ENCODE measurements around the gene PSG3. TPM values are rescaled to one million over a fixed set of nuclear protein-coding genes. Genes with fewer than 3 reads are reported as not detected.
"Not testable (repeated sequence)": the region's sequence is repeated elsewhere in the genome, so short reads cannot be mapped to it uniquely, and the experiment has no call there.

Gene PSG3
- total RNA-seq, 2 donors from 2014 or later, result not detected

- DNase-seq; intact Hi-C loops (cut with DNase I); H3K4me3 ChIP-seq; H3K9ac ChIP-seq (ENCODE audit: low read depth in 2 of 2, low read length in 2 of 2); H3K27me3 ChIP-seq; H3K36me3 ChIP-seq; H3K9me3 ChIP-seq; H3K27ac ChIP-seq; H3K4me1 ChIP-seq: not testable (repeated sequence)
Observed at GRCh38 chr19:42710986-42711385, 29.3 kb downstream of the PSG3 start.

GRCh38 chr19:42697884-42698283 lies 42.4 kb downstream of the PSG3 start:
- Histone ChIP-seq H3K27me3 (no peaks in the 10 kb centered on the region), H3K36me3 (no peaks in the 10 kb centered on the region), H3K27ac (no peak overlapping the region), H3K4me1 (no peaks in the 10 kb centered on the region), H3K4me3 (no peak overlapping the region), H3K9ac (ENCODE audit: low read depth in 2 of 2, low read length in 2 of 2) (no peak overlapping the region), H3K9me3 (no peaks in the 10 kb centered on the region)
- DNase-seq, result no peak
- intact Hi-C loops (cut with DNase I), result no loop called here
- TF ChIP-seq CTCF (IDR thresholded peaks at IDR 0.05), result no peak

- intact Hi-C loops (cut with DNase I), result no loop called here
- no peaks in the 10 kb centered on the region for H3K27me3 ChIP-seq
- no peak overlapping the region for H3K4me3 ChIP-seq
- H3K9me3 ChIP-seq, result no peaks in the 10 kb centered on the region
- TF ChIP-seq CTCF (IDR thresholded peaks at IDR 0.05), result no peak
- no peak overlapping the region for H3K27ac ChIP-seq
- no peak overlapping the region for H3K9ac ChIP-seq (ENCODE audit: low read depth in 2 of 2, low read length in 2 of 2)
- DNase-seq, result no peak
- no peaks in the 10 kb centered on the region for H3K36me3 ChIP-seq
- H3K4me1 ChIP-seq, result no peaks in the 10 kb centered on the region
Observed at GRCh38 chr19:42695811-42696503, 44.3 kb downstream of the PSG3 start.

GRCh38 chr19:42693760-42694350 lies 46.4 kb downstream of the PSG3 start:
- H3K27ac ChIP-seq, result no peak overlapping the region
- H3K4me1 ChIP-seq, result no peaks in the 10 kb centered on the region
- no peaks in the 10 kb centered on the region for H3K27me3 ChIP-seq
- peak; percentile 14 for TF ChIP-seq CTCF (IDR thresholded peaks at IDR 0.05)
- H3K9me3 ChIP-seq, result no peaks in the 10 kb centered on the region
- H3K4me3 ChIP-seq, result no peak overlapping the region
- no peaks in the 10 kb centered on the region for H3K36me3 ChIP-seq
- DNase-seq, result no peak
- intact Hi-C loops (cut with DNase I), result no loop called here
- H3K9ac ChIP-seq (ENCODE audit: low read depth in 2 of 2, low read length in 2 of 2), result no peak overlapping the region

GRCh38 chr19:42683917-42684513 lies 56.3 kb downstream of the PSG3 start:
- Histone ChIP-seq H3K36me3 (no peaks in the 10 kb centered on the region), H3K27me3 (no peaks in the 10 kb centered on the region), H3K4me1 (no peaks in the 10 kb centered on the region), H3K9me3 (no peaks in the 10 kb centered on the region), H3K9ac (ENCODE audit: low read depth in 2 of 2, low read length in 2 of 2) (no peak overlapping the region), H3K4me3 (no peak overlapping the region), H3K27ac (no peak overlapping the region)
- TF ChIP-seq CTCF (IDR thresholded peaks at IDR 0.05), result peak; percentile 46
- DNase-seq, result no peak
- intact Hi-C loops (cut with DNase I), result no loop called here

GRCh38 chr19:42676326-42676725 lies 64.0 kb downstream of the PSG3 start:
- H3K9ac ChIP-seq (ENCODE audit: low read depth in 2 of 2, low read length in 2 of 2); DNase-seq; H3K4me3 ChIP-seq; H3K4me1 ChIP-seq; H3K9me3 ChIP-seq; intact Hi-C loops (cut with DNase I); H3K27ac ChIP-seq; H3K36me3 ChIP-seq; H3K27me3 ChIP-seq: not testable (repeated sequence)

GRCh38 chr19:42674549-42674948 lies 65.7 kb downstream of the PSG3 start:
- DNase-seq; H3K4me1 ChIP-seq; intact Hi-C loops (cut with DNase I); H3K27me3 ChIP-seq; H3K36me3 ChIP-seq; H3K9ac ChIP-seq (ENCODE audit: low read depth in 2 of 2, low read length in 2 of 2); H3K4me3 ChIP-seq; H3K27ac ChIP-seq; H3K9me3 ChIP-seq: not testable (repeated sequence)

Measured in colonic mucosa (tissue), 4 donors.